GM19023 (cell line): Measurements from ENCODE around the gene SCYL1.
"Not testable (repeated sequence)": the region's sequence is repeated elsewhere in the genome, so short reads cannot be mapped to it uniquely, and the experiment has no call there.

ENCODE experiments used
- ATAC-seq: cut with Tn5 transposase; IDR thresholded peaks from one replicate; pipeline ENCODE4 v1.9.1; 2021; ENCODE audit warnings: mild to moderate bottlenecking, moderate library complexity; ENCODE audit not compliant: unreplicated experiment

SCYL1 gene

GRCh38 chr11:65564879-65565559, 40.1 kb downstream of the SCYL1 start:
- ATAC-seq = not testable (repeated sequence)

GRCh38 chr11:65565624-65566453, 41.0 kb downstream of the SCYL1 start:
- ATAC-seq = no peak

DNA sequence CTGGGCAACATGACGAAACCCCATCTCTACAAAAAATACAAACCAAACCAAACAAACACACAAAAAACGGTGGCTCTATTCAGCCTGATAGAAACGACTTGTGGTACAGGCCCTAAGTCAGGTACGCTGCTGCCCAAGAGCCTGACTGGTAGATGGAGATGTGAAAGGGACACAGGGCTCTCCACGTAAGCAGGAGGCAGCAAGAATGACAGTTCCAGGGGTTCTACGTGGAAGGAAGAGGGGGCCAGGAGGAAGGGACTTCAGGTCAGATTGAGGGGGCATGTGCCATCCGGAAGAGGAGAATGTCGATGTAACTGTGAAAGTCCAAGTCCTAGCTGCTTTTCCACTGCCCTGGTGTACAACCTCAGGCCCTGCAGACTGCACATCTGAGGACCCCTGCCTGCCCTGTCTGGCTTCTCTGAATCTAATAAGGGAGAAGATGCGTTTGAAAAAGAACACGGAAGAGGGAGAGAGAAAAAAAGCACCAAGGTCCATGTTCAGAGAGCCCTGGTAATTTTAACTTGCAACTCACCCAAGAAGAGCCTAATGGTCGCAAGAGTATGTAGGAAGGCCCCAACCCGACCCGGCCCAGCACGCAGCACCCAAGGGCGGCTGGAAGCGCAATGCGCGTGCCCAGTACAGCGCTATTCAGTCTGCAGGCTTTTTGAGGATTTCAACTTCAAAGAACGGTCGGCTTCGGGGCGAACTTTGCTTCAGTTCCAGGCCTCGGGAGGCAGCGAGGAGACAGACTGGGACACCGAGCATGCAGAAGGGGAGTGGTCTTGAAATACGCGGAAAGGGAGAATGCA, 44.5 kb downstream of the SCYL1 start:
- ATAC-seq = no peak

DNA sequence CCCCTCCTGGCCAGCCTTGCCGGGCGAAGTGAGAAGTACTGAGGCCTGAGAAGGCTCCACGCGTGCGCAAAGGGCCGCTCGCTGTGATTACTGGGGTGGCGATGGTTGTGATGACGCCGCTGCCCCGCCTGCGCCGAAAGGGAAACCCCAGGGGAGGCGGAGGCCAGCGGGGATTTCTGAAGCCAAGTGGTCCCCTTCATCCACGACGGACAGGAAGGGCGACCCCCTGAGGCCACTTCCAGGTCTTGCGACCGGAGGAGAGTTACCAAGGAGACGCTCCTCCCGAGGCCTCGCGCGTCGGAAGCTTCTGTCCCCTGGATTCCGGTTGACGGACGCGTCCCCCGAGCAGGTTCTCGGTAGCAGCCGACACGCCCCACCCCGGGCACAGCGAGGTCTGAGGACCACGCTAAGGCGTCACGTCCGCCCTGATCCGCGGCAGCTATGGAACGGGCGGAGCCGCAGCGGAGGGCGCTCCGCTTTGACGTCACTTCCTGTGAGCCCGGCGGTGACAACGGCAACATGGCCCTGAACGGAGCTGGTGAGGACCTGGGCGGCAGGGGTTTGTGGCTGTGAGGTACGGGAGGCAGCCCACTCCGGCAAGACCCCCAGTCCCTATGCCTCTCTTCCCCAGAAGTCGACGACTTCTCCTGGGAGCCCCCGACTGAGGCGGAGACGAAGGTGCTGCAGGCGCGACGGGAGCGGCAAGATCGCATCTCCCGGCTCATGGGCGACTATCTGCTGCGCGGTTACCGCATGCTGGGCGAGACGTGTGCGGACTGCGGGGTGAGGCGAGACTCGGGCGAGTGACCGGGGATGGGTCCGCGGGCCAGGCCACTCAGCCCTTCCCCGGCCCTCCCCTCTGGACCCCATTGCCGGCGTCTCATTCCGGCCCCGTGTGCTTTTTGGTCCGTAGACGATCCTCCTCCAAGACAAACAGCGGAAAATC, 45.4 kb downstream of the SCYL1 start, which contains the start of gene ZNRD2:
Gene ZNRD2 (plus strand): TSS at position 505 of the 946 bp plus-strand sequence. CDS start 15 bp downstream, at position 520.
- ATAC-seq = peak; percentile 59

DNA sequence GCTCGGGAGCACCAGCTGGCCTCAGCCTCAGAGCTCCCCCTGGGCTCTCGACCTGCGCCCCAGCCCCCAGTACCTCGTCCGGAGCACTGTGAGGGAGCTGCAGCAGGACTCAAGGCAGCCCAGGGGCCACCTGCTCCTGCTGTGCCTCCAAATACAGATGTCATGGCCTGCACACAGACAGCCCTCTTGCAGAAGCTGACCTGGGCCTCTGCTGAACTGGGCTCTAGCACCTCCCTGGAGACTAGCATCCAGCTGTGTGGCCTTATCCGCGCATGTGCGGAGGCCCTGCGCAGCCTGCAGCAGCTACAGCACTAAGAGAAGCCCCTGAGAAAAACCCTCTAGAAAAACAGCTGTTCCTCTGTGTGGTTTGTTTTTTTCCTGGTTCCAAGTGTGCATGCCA, 46.5 kb downstream of the SCYL1 start:
- ATAC-seq = no peak

GRCh38 chr11:65571940-65572339, 47.1 kb downstream of the SCYL1 start:
- no peak for ATAC-seq

DNA sequence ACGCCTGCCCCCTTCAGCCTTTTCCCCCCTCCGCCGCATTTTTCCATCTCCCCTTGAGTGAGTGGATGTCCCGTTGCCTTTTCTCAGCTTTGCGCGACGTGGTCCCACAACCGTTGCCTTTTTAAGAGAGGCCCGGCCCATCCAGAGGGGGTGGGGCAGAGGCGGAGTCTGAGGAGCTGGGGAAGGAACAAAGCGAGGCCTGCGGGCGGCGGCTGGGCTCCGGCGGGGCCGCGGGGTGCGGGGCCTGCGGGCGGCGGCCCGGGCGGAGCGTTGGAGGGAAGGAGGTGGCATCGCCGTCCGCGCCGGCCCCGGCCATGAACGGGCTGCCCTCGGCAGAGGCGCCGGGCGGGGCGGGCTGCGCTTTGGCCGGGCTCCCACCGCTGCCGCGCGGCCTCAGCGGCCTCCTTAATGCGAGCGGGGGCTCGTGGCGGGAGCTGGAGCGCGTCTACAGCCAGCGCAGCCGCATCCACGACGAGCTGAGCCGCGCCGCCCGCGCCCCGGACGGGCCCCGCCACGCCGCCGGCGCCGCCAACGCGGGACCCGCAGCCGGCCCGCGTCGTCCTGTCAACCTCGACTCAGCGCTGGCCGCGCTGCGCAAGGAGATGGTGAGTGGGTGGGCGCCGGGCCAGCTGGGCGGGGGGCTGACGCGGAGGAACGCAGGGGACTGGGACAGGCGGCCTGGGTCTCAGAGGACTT, 47.6 kb downstream of the SCYL1 start, which contains the start of gene FAM89B:
Gene FAM89B (plus strand): TSS at position 183 of the 696 bp plus-strand sequence. CDS start 132 bp downstream, at position 315.
- ATAC-seq = no peak

DNA sequence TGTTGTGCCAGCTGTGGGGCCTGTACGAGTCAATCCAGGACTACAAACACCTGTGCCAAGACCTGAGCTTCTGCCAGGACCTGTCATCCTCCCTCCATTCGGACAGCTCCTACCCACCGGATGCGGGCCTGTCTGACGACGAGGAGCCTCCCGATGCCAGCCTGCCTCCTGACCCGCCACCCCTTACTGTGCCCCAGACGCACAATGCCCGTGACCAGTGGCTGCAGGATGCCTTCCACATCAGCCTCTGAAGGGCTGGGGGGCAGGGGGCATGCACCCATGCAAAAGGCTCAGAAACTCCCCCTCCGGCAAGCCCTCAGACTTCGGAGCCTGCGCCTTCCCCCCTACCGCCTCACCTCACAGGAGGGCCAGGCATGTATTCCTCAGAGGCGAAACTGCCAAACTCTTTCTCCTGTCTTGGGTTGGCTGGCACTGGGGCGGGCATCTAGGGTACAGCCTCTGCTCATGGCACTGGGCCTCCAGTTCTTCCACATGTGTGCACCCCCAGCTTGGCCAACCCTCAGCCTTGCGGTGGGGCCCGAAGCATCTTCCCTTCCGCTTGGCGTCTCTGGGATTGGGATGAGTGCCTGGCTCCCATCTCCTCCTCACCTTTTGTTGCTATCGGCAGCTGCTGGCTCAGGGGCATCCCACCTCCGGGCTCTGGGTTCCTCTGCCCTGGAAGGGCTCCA, 48.7 kb downstream of the SCYL1 start:
- no peak for ATAC-seq

DNA sequence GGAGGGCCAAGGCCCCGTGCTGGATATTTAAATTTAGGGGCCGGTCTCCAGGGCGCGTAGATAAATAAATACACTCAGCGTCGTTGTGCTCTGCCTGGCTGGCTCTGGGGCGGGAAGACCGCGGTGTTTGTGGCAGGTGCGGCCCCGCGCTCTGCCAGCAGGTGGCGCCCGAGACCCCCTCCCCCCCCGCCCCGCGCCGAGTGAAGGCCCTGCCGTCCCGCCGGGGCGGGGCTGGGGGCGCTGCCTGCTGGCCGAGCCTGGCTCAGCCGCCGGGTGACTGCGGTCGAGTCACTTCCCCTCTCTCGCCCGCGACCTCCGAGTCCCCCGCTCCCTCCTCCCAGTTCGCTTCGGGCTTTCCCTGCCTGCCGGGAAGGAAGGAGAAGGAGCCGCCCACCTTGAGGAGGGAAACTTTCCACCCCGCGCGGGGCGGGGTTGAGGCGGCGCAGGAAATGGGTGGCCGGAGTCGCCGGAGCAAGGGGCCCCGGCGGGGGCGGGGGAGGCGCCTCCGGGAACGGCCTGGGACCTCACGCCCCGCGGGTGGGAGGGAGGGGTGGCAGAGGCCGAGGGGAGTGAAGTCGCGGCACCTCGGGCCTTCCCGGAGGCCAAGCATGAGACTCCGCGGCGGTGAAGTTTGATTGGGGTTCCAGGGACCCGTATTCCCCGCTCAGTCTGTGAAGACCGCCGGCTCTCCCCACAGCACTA, 49.4 kb downstream of the SCYL1 start:
- peak; percentile 35 for ATAC-seq

GRCh38 chr11:65574811-65575567, 50.1 kb downstream of the SCYL1 start:
- ATAC-seq = no peak

GRCh38 chr11:65575568-65576231, 50.8 kb downstream of the SCYL1 start, which contains the start of gene EHBP1L1:
Gene EHBP1L1 (plus strand): TSS chr11:65576053. CDS start chr11:65576303, 250 bp downstream.
- peak; percentile 20 for ATAC-seq

GRCh38 chr11:65576232-65576866, 51.5 kb downstream of the SCYL1 start:
- ATAC-seq = no peak

DNA sequence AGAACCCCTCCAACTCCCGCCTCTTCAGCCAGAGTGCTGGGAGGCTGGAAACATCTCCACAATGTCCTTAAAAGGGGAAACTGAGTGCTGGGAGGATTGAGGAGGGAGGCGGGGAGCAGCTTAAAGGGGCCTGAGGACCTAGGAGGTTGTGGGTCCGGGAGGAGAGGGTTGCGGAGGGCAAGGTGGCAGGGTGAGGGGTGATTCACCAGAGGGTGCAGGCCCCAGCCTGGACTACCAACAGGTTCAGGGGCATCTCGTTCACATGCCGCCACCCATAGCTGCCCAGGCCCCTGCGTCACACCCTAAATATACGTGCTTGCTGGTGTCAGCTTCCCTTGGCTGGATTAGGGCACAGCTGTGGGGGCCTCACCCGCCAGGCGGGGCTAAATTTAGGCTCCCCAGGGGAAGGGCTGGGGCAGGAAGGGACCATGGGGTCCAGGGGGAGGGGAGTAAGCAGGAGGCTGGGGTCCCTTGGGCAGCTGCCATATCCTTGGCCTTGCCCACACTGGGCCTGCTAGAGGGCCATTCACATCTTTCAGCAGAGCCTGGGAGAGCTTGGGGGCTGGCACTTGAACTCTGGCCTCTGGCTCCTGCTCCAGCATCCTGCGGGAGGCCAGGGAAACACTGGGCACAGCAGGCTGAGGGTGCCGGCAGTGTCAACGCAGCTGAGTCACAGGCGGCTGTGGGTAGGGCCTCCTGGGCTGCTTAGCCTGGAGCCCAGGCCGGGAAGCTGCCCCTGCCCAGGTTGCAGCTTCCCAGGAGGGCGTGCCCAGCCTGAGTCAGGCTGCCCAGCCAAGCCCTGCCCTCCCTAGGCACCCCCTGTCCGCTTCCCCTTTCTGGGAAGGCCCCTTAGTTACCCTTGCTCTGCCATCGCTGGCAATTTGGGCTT, 52.2 kb downstream of the SCYL1 start:
- ATAC-seq = no peak

DNA sequence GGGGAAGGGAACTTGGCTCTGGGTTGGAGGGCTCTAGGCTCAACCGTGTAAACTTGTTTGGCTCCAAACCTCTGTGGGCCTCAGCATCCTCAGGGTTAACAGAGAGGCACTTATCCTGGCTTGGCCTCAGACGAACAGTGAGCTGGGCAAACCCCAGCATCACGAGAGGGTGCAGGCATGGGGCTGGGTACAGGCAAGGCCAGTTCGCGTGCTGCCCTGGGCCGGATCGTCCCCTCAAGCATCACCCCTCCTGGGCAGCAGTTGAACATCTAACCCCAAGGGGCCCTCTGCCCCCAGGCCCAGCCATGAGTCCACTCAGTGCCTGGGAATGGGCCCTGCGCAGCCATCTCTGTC, 52.9 kb downstream of the SCYL1 start:
- ATAC-seq = no peak

GRCh38 chr11:65578134-65578533, 53.3 kb downstream of the SCYL1 start:
- no peak for ATAC-seq
